CD14-positive monocyte (primary cell): ENCODE measurements around the gene CDH5. TPM values are rescaled to one million over a fixed set of nuclear protein-coding genes. Genes with fewer than 3 reads are reported as not detected.

ENCODE experiments used
- DNase-seq, 3 donors: peaks; one replicate each; pipeline ENCODE4 v3.0.0-alpha.2; 2011 to 2022
- H2AFZ ChIP-seq: 2 replicates; pipeline ENCODE4 v1.6.0; 2012; ENCODE audit warnings: mild to moderate bottlenecking, low read depth, low read length, inconsistent platforms; ENCODE audit not compliant: insufficient read depth, poor library complexity, severe bottlenecking
- H3K27ac ChIP-seq, 2 donors: 1 replicate in 1 of 2; 2 replicates in 1 of 2; pipeline ENCODE4 v1.5.1; 2012 to 2013; ENCODE audit warnings: low read length in 2 of 2, control low read depth in 1 of 2, inconsistent platforms in 1 of 2, low read depth in 1 of 2, mild to moderate bottlenecking in 1 of 2
- H3K27me3 ChIP-seq, 2 donors: one replicate each; pipeline versions ENCODE4 v1.6.0 to v1.6.1; 2011 to 2013; ENCODE audit warnings: low read length in 2 of 2; ENCODE audit not compliant: control insufficient read depth in 2 of 2, insufficient read depth in 2 of 2
- H3K36me3 ChIP-seq, 2 donors: replicated peaks in 1 of 2; 1 replicate in 1 of 2; 2 replicates in 1 of 2; pipeline versions ENCODE4 v1.5.1 to v1.6.1; 2012 to 2013; ENCODE audit warnings: low read length in 2 of 2, control low read depth in 1 of 2, inconsistent platforms in 1 of 2, mild to moderate bottlenecking in 1 of 2; ENCODE audit not compliant: insufficient read depth in 2 of 2, control insufficient read depth in 1 of 2
- H3K4me1 ChIP-seq, 2 donors: 1 replicate in 1 of 2; 2 replicates in 1 of 2; pipeline versions ENCODE4 v1.5.1 to v1.6.1; 2012 to 2013; ENCODE audit warnings: low read length in 2 of 2, control low read depth in 1 of 2, inconsistent platforms in 1 of 2, mild to moderate bottlenecking in 1 of 2, moderate library complexity in 1 of 2; ENCODE audit not compliant: insufficient read depth in 2 of 2, control insufficient read depth in 1 of 2
- H3K4me2 ChIP-seq: replicated peaks from 2 replicates; pipeline ENCODE3; 2012; ENCODE audit warnings: low read length, moderate library complexity, mild to moderate bottlenecking; ENCODE audit not compliant: poor library complexity, severe bottlenecking; ENCODE audit errors: extremely low read depth
- H3K4me3 ChIP-seq, 3 experiments: fragments of 200-600 bp in 1 of 3; sonication (generic) in 1 of 3; replicated peaks in 1 of 3; 1 replicate in 2 of 3; 2 replicates in 1 of 3; pipeline ENCODE4 v1.5.1; 2011 to 2013; ENCODE audit warnings: low read length in 3 of 3, mild to moderate bottlenecking in 3 of 3, control low read depth in 2 of 3, low read depth in 2 of 3, inconsistent platforms in 1 of 3, moderate library complexity in 1 of 3
- H3K79me2 ChIP-seq: 2 replicates; pipeline ENCODE4 v1.6.0; 2012; ENCODE audit warnings: mild to moderate bottlenecking, control low read depth, inconsistent platforms, low read length, moderate library complexity; ENCODE audit not compliant: insufficient read depth
- H3K9ac ChIP-seq: 2 replicates; pipeline ENCODE4 v1.6.0; 2017; ENCODE audit warnings: low read length, mild to moderate bottlenecking; ENCODE audit not compliant: insufficient read depth, poor library complexity, severe bottlenecking
- H3K9me3 ChIP-seq, 2 donors: replicated peaks in 1 of 2; 1 replicate in 1 of 2; 2 replicates in 1 of 2; pipeline versions ENCODE4 v1.5.1 to v1.6.1; 2012 to 2013; ENCODE audit warnings: low read length in 2 of 2, control low read depth in 1 of 2; ENCODE audit not compliant: control insufficient read depth in 1 of 2, insufficient read depth in 1 of 2
- H4K20me1 ChIP-seq: 2 replicates; pipeline ENCODE4 v1.6.0; 2012; ENCODE audit warnings: mild to moderate bottlenecking, low read length, control low read depth, moderate library complexity; ENCODE audit not compliant: insufficient read depth
- H3K27ac Mint-ChIP-seq, 7 donors: one replicate each; pipeline ENCODE4 v1.8.0; 2020; ENCODE audit warnings: mild to moderate bottlenecking in 7 of 7, mixed read lengths in 7 of 7, moderate library complexity in 6 of 7, inconsistent platforms in 2 of 7
- H3K27me3 Mint-ChIP-seq, 3 donors: one replicate each; pipeline ENCODE4 v1.8.0; 2021 to 2022; ENCODE audit warnings: low read depth in 3 of 3, mild to moderate bottlenecking in 3 of 3, mixed read lengths in 3 of 3, moderate library complexity in 3 of 3, inconsistent platforms in 1 of 3
- H3K36me3 Mint-ChIP-seq, 2 donors: one replicate each; pipeline ENCODE4 v1.8.0; 2020; ENCODE audit warnings: mixed read lengths in 2 of 2, inconsistent platforms in 1 of 2, mild to moderate bottlenecking in 1 of 2
- H3K4me1 Mint-ChIP-seq: one replicate; pipeline ENCODE4 v1.8.0; 2020; ENCODE audit warnings: mild to moderate bottlenecking, mixed read lengths
- H3K4me3 Mint-ChIP-seq, 2 donors: one replicate each; pipeline ENCODE4 v1.8.0; 2020; ENCODE audit warnings: mild to moderate bottlenecking in 2 of 2, mixed read lengths in 2 of 2, moderate library complexity in 1 of 2
- H3K9me3 Mint-ChIP-seq, 7 donors: one replicate each; pipeline ENCODE4 v1.8.0; 2020 to 2022; ENCODE audit warnings: mixed read lengths in 7 of 7, mild to moderate bottlenecking in 6 of 7, moderate library complexity in 6 of 7, inconsistent platforms in 2 of 7
- WGBS: methylation state at CpG from one replicate; pipeline ENCODE4 v1.1.5; 2013; ENCODE audit warnings: missing lambda C conversion rate; ENCODE audit not compliant: insufficient coverage; 5-methylcytosine and 5-hydroxymethylcytosine counted together
- intact Hi-C, 2 donors: fragments of 100-400 bp; cut with micrococcal nuclease; formaldehyde crosslinking; loops; one replicate each; pipeline versions ENCODE4 v1.15.0 to v1.15.1; 2023
- polyA plus RNA-seq, 3 donors: library from polyadenylated mRNA; depleted of rRNA in 1 of 3; unstranded in 2 of 3; stranded (reverse) in 1 of 3; fragments of 300-500 nt in 2 of 3; fragments of >200 nt in 1 of 3; fragmentation: Illumina TruSeq in 2 of 3; gene quantifications; 1 replicate in 2 of 3; 2 replicates in 1 of 3; pipeline ENCODE4 v1.2.3, GENCODE V29; 2012 to 2021
- TF ChIP-seq, protein P1 (sequence below): fragments of 200-600 bp; IDR thresholded peaks from one replicate; pipeline ENCODE4 v1.8.0; 2022; ENCODE audit warnings: antibody characterized with exemption, mild to moderate bottlenecking

Gene CDH5
- polyA plus RNA-seq, 3 donors, result 0.12 to 0.22 TPM; not detected in 1

DNA sequence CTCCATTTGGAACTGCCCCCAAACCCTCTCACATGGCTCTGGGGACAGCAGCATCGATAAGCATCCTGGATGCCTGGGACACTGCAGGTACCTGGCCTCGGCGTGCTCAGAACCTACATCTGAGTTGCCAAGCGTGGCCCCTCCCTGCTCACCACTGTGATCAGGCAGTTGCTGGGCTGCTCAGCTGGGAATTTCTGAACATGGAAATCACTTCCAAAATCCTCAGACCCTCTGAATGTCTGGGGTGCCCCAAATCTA lies 6.3 kb downstream of the CDH5 start:
- TF ChIP-seq, protein P1, sequence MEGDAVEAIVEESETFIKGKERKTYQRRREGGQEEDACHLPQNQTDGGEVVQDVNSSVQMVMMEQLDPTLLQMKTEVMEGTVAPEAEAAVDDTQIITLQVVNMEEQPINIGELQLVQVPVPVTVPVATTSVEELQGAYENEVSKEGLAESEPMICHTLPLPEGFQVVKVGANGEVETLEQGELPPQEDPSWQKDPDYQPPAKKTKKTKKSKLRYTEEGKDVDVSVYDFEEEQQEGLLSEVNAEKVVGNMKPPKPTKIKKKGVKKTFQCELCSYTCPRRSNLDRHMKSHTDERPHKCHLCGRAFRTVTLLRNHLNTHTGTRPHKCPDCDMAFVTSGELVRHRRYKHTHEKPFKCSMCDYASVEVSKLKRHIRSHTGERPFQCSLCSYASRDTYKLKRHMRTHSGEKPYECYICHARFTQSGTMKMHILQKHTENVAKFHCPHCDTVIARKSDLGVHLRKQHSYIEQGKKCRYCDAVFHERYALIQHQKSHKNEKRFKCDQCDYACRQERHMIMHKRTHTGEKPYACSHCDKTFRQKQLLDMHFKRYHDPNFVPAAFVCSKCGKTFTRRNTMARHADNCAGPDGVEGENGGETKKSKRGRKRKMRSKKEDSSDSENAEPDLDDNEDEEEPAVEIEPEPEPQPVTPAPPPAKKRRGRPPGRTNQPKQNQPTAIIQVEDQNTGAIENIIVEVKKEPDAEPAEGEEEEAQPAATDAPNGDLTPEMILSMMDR, result no peak
- no peaks in the 10 kb centered on the region for H3K79me2 ChIP-seq
- H2AFZ ChIP-seq, result no peak overlapping the region
- no peak overlapping the region for H3K27ac ChIP-seq
- 94% methylated on average over 3 of the region's 4 CpGs for WGBS
- DNase-seq, result no peak
- Mint-ChIP-seq H3K4me3 (no peak overlapping the region), H3K27me3 (peaks cover 0 to 3% (median 0%) of the 10 kb centered on the region in 3 donors), H3K9me3 (no peaks in the 10 kb centered on the region), H3K27ac (no peak overlapping the region), H3K36me3 (no peaks in the 10 kb centered on the region), H3K4me1 (peaks cover 55% of the 10 kb centered on the region)
- no peaks in the 10 kb centered on the region for H3K27me3 ChIP-seq
- H3K9me3 ChIP-seq, result no peaks in the 10 kb centered on the region
- no peaks in the 10 kb centered on the region for H4K20me1 ChIP-seq
- H3K4me1 ChIP-seq, result peaks cover 42 to 49% of the 10 kb centered on the region in 2 donors
- H3K9ac ChIP-seq, result no peak overlapping the region
- no peak overlapping the region for H3K4me2 ChIP-seq
- intact Hi-C loops, result no loop called here
- H3K4me3 ChIP-seq, result no peak overlapping the region
- H3K36me3 ChIP-seq, result no peaks in the 10 kb centered on the region

- Histone ChIP-seq H3K27me3 (no peaks in the 10 kb centered on the region), H4K20me1 (no peaks in the 10 kb centered on the region), H3K36me3 (no peaks in the 10 kb centered on the region), H3K9ac (no peak overlapping the region), H3K4me3 (no peak overlapping the region), H3K4me2 (no peak overlapping the region), H3K9me3 (no peaks in the 10 kb centered on the region), H2AFZ (no peak overlapping the region), H3K27ac (no peak overlapping the region), H3K79me2 (no peaks in the 10 kb centered on the region), H3K4me1 (peaks cover 34 to 41% of the 10 kb centered on the region in 2 donors)
- H3K4me3 Mint-ChIP-seq, result no peak overlapping the region
- H3K4me1 Mint-ChIP-seq, result peaks cover 51% of the 10 kb centered on the region
- H3K27me3 Mint-ChIP-seq, result peaks cover 0 to 3% (median 0%) of the 10 kb centered on the region in 3 donors
- TF ChIP-seq, protein P1, result no peak
- 100% methylated on average over 4 of the region's 5 CpGs for whole genome bisulfite sequencing
- DNase-seq, result no peak
- intact Hi-C loops, result no loop called here
- H3K27ac Mint-ChIP-seq, result no peak overlapping the region
- no peaks in the 10 kb centered on the region for H3K36me3 Mint-ChIP-seq
- no peaks in the 10 kb centered on the region for H3K9me3 Mint-ChIP-seq
Observed at GRCh38 chr16:66373667-66374066, 7.2 kb downstream of the CDH5 start.
